GM12801 (cell line): ENCODE results near the gene PLA2G2F.

Experiments
- CTCF ChIP-seq: IDR thresholded peaks from one replicate; pipeline ENCODE4 v1.5.1; 2011; ENCODE audit warnings: control low read depth; ENCODE audit not compliant: insufficient read length; ENCODE audit errors: extremely low read depth

Gene PLA2G2F

GRCh38 chr1:20147846-20148570 is 8.9 kb downstream of the PLA2G2F start:
- no peak for TF ChIP-seq CTCF

GRCh38 chr1:20148571-20149500 is 9.7 kb downstream of the PLA2G2F start:
- TF ChIP-seq CTCF, result no peak

DNA sequence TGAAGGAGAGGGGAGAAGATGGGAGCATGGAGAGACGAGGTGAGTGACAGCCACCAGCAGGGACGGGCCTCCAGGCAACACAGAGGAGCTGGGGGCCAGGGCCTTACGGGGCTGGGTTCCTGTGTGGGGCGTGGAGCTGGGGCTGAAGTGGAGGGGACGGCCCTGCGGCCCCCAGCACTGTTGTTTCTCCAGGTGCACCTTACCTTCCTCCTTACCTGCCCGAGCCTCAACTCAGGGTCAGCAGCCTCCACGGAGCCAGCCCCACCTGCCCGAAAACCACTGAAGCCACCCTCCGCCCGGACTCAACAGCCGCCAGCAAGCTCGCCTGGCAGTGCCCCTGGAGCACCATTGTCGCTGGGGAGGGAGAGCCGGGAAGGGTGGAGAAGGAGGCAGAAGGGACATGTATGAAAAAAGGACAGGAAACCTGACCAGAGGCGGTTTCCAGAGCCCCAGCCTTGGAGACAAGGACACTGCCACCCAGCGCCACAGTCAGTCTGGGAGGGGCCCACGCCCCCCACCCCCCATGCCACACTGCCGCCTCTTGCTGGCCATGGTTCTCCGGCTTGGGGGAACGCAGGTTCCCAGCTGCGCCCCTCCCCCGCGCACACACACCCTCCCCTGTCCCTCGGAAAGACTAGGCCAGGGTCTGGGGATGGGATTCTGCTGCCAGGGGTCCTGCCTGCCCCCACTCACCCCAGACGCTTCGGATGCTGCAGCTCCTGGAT is 10.6 kb downstream of the PLA2G2F start:
- no peak for TF ChIP-seq CTCF

DNA sequence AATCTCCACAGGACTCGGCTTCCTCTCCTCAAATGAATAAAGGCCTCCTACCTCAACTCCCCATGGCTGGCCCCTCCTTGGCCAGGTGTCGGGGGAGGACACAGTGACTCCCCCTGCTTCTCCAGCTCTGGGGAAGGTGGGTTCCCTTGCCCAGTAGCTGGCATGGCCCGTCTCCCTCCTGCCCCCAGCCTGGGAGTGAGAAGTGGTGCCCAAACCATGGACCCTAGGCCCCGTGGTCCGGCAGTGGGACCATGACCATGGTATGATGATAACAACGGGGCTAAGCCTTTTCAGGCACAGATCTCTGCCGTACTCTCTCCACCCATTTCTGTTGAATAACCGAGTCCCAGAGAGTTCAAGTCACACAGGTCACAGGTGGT is 11.2 kb downstream of the PLA2G2F start:
- no peak for TF ChIP-seq CTCF

DNA sequence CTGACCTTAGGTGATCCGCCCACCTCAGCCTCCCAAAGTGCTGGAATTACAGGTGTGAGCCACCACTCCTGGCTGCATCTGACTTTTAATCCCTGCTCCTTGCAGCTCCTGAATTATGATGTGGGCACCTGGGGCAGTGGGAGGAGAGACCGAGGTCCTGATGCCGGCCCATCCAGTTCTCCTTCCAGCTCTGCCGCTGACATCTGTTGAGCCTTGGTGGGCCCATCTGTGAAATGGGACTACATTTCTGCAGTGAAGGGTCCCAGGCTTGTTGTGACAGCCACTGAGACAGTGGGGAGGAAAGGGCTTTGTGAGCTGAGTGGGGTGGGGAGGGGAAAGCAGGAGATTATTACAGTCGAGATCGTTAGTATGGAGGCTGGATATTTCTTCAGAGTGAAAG is 11.8 kb downstream of the PLA2G2F start:
- no peak for TF ChIP-seq CTCF

GRCh38 chr1:20151906-20152598 is 12.9 kb downstream of the PLA2G2F start:
- no peak for TF ChIP-seq CTCF

DNA sequence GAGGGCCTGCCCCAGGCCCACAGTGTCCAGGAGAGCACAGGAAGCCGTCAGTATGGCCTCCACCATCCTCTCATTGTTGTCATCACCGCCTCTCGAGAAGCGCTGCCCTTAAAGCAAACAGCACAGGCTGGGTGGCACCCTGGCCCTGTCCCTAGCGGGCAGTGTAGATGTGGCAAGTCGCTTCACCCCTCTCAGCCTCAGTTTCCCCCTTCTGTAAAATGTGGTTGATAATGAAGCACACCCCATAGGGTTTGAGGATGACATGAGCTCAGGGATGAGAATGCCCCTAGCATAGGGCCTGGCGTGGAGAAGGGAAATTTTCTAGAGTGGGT is 13.4 kb downstream of the PLA2G2F start:
- TF ChIP-seq CTCF, result no peak
